ENCODE results near the gene ZXDC. TPM values are rescaled to one million over a fixed set of nuclear protein-coding genes. Genes with fewer than 3 reads are reported as not detected.

ZXDC gene
- total RNA-seq, 2 donors from 2014 or later, result 26.5 to 27.0 TPM

GRCh38 chr3:126395846-126396513 lies 79.7 kb downstream of the ZXDC start:
- H3K27me3 Mint-ChIP-seq, result peaks cover 39% of the 10 kb centered on the region
- no peak overlapping the region for H3K27ac Mint-ChIP-seq
- no peaks in the 10 kb centered on the region for H3K4me1 Mint-ChIP-seq
- H3K9me3 Mint-ChIP-seq, result no peaks in the 10 kb centered on the region
- no peak for ATAC-seq (replicated peaks)
- H3K36me3 Mint-ChIP-seq (ENCODE audit: low read depth), result no peaks in the 10 kb centered on the region
- no peak overlapping the region for H3K4me3 Mint-ChIP-seq

- ATAC-seq (replicated peaks), result no peak
- Mint-ChIP-seq H3K36me3 (ENCODE audit: low read depth) (no peaks in the 10 kb centered on the region), H3K4me1 (no peaks in the 10 kb centered on the region), H3K27ac (no peak overlapping the region), H3K9me3 (no peaks in the 10 kb centered on the region), H3K4me3 (no peak overlapping the region), H3K27me3 (peaks cover 44% of the 10 kb centered on the region)
Observed at GRCh38 chr3:126394977-126395321, 80.7 kb downstream of the ZXDC start.

GRCh38 chr3:126394179-126394976 lies 81.3 kb downstream of the ZXDC start, which contains the start of gene CFAP100:
Gene CFAP100 (plus strand): TSS chr3:126394909. CDS start chr3:126396001, 1,092 bp downstream.
- Mint-ChIP-seq H3K4me1 (no peaks in the 10 kb centered on the region), H3K36me3 (ENCODE audit: low read depth) (no peaks in the 10 kb centered on the region), H3K9me3 (no peaks in the 10 kb centered on the region), H3K27me3 (peaks cover 48% of the 10 kb centered on the region), H3K4me3 (no peak within 1 kb of the TSS), H3K27ac (no peak within 1 kb of the TSS)
- no peak for ATAC-seq (replicated peaks)

GRCh38 chr3:126393563-126393962 lies 82.1 kb downstream of the ZXDC start:
- no peak for ATAC-seq (replicated peaks)
- H3K36me3 Mint-ChIP-seq (ENCODE audit: low read depth), result no peaks in the 10 kb centered on the region
- no peaks in the 10 kb centered on the region for H3K4me1 Mint-ChIP-seq
- no peak overlapping the region for H3K4me3 Mint-ChIP-seq
- no peak overlapping the region for H3K27ac Mint-ChIP-seq
- H3K27me3 Mint-ChIP-seq, result peaks cover 48% of the 10 kb centered on the region
- H3K9me3 Mint-ChIP-seq, result no peaks in the 10 kb centered on the region

- no peak for ATAC-seq (replicated peaks)
- Mint-ChIP-seq H3K9me3 (no peaks in the 10 kb centered on the region), H3K4me1 (no peaks in the 10 kb centered on the region), H3K27me3 (peaks cover 53% of the 10 kb centered on the region), H3K36me3 (ENCODE audit: low read depth) (no peaks in the 10 kb centered on the region), H3K27ac (no peak overlapping the region), H3K4me3 (no peak overlapping the region)
Observed at GRCh38 chr3:126392246-126392645, 83.4 kb downstream of the ZXDC start.

- H3K27ac Mint-ChIP-seq, result no peak overlapping the region
- no peak for ATAC-seq (replicated peaks)
- H3K4me3 Mint-ChIP-seq, result no peak overlapping the region
- no peaks in the 10 kb centered on the region for H3K4me1 Mint-ChIP-seq
- H3K36me3 Mint-ChIP-seq (ENCODE audit: low read depth), result no peaks in the 10 kb centered on the region
- H3K9me3 Mint-ChIP-seq, result no peaks in the 10 kb centered on the region
- peaks cover 56% of the 10 kb centered on the region for H3K27me3 Mint-ChIP-seq
Observed at GRCh38 chr3:126391631-126392030, 84.1 kb downstream of the ZXDC start.

- peaks cover 56% of the 10 kb centered on the region for H3K27me3 Mint-ChIP-seq
- H3K4me1 Mint-ChIP-seq, result no peaks in the 10 kb centered on the region
- H3K4me3 Mint-ChIP-seq, result no peak overlapping the region
- no peaks in the 10 kb centered on the region for H3K9me3 Mint-ChIP-seq
- H3K27ac Mint-ChIP-seq, result no peak overlapping the region
- H3K36me3 Mint-ChIP-seq (ENCODE audit: low read depth), result no peaks in the 10 kb centered on the region
- no peak for ATAC-seq (replicated peaks)
Observed at GRCh38 chr3:126390751-126391150, 84.9 kb downstream of the ZXDC start.

GRCh38 chr3:126390201-126390600 lies 85.5 kb downstream of the ZXDC start:
- Mint-ChIP-seq H3K9me3 (no peaks in the 10 kb centered on the region), H3K27ac (no peak overlapping the region), H3K36me3 (ENCODE audit: low read depth) (no peaks in the 10 kb centered on the region), H3K4me1 (no peaks in the 10 kb centered on the region), H3K4me3 (no peak overlapping the region), H3K27me3 (peaks cover 54% of the 10 kb centered on the region)
- no peak for ATAC-seq (replicated peaks)

- Mint-ChIP-seq H3K9me3 (no peaks in the 10 kb centered on the region), H3K36me3 (ENCODE audit: low read depth) (no peaks in the 10 kb centered on the region), H3K27ac (no peak overlapping the region), H3K4me1 (no peaks in the 10 kb centered on the region), H3K27me3 (peaks cover 53% of the 10 kb centered on the region), H3K4me3 (no peak overlapping the region)
- no peak for ATAC-seq (replicated peaks)
Observed at GRCh38 chr3:126389794-126390146, 85.9 kb downstream of the ZXDC start.

- no peak overlapping the region for H3K27ac Mint-ChIP-seq
- H3K4me3 Mint-ChIP-seq, result no peak overlapping the region
Observed at GRCh38 chr3:126389112-126389793, 86.4 kb downstream of the ZXDC start.

More at GRCh38 chr3:126389112-126389793, 86.4 kb downstream of the ZXDC start:
- no peaks in the 10 kb centered on the region for H3K9me3 Mint-ChIP-seq
- no peaks in the 10 kb centered on the region for H3K36me3 Mint-ChIP-seq (ENCODE audit: low read depth)
- H3K27me3 Mint-ChIP-seq, result peaks cover 52% of the 10 kb centered on the region
- ATAC-seq (replicated peaks), result peak; percentile 62
- H3K4me1 Mint-ChIP-seq, result no peaks in the 10 kb centered on the region

Other genes with a start within 250 kb of the ZXDC start
- gene KLF15, start 118.5 kb downstream of the ZXDC start, total RNA-seq, result under 1 TPM in 1 of 2 donors, not detected in 1; 0.16 TPM
- gene CFAP100, start 81.0 kb downstream of the ZXDC start, total RNA-seq, result not detected
- not detected for gene UROC1, start 41.9 kb upstream of the ZXDC start, total RNA-seq
- not detected for gene CHST13, start 48.3 kb upstream of the ZXDC start, total RNA-seq
- not detected for gene C3orf22, start 83.0 kb upstream of the ZXDC start, total RNA-seq
- 1 to 10 TPM in 1 of 2 donors, under 1 TPM in 1; 0.98 to 1.3 TPM for gene TXNRD3, start 179.2 kb upstream of the ZXDC start, total RNA-seq
- 1 to 10 TPM; 8.7 to 9.9 TPM for gene CHCHD6, start 228.3 kb upstream of the ZXDC start, total RNA-seq